HG03103 (cell line): ENCODE results near the gene TFAP2A.

Experiments
- ATAC-seq: cut with Tn5 transposase; IDR thresholded peaks from one replicate; pipeline ENCODE4 v1.9.1; 2021; ENCODE audit warnings: low read depth; ENCODE audit not compliant: unreplicated experiment

TFAP2A gene

DNA sequence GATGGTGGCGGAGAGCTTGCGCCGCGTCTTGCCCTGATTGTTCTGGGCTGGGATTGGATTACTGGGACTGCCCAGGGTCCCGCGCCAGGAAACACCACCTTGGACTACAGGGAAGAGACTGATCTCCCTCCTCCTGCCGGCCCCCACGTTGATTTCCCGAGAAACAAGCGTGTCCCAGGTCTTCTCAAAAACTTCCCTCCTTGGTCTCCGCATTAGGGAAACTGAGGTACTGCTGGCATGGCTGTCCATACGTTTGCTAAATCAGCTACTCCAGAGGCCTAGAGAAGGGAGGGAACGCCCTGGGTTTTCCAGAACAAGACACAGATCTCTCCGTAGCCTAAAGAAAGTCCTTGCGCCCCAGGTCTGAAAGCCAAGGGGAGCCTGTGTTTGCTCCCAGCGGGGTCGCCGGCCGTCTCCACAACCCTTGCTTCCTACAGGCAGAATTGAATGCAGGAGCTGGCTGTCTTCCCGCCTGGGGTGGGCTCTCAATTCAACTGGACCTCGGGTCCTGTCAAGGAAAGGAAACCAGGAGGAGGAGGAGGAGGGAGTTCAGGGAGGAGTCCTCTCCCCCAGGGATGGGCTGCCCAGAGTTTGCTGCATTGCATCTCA is 29.2 kb downstream of the TFAP2A start:
- ATAC-seq, result no peak

DNA sequence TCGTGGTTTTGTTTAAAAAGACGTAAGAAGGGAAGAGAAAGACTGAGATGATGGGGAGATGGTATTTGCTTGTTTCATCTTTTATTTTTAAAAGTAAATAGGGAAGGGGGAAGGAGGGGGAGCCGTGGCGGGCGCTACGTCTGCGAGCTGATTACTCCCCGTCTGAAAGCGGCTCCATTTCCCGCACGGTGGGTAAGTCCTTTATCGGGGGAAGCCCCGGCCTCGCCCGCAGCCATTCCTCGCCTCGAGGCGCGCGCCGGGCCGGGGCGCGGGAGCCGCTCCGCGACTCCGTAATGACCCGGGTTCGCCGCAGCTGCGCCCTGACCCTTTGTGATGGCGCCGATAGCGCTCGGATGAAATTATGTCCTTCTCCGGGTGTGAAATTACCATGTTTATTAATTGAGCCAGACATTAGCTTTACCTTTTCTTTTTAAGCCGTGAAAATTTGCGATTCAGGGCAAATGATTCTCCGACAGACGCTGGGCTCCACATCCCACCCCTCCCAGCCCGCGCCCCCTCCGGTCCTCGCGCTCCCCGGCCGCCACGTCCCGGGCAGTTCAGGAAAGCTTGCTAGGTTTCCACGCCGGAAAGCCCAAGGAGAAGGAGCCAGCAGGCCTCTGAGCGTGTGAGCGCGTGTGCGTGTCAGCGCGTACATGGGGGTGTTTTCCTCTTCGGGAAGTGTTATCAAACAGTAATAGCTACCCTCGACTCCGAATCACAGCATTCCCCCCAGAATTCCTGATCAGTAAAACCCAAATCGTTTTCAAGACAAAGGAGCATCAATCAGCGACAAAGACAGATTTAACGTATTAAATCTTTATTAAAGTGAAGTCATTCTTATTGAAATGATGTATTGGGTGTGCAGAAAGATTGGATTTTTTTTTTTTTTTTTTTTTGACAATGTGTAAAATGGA is 30.0 kb downstream of the TFAP2A start:
- ATAC-seq, result no peak

DNA sequence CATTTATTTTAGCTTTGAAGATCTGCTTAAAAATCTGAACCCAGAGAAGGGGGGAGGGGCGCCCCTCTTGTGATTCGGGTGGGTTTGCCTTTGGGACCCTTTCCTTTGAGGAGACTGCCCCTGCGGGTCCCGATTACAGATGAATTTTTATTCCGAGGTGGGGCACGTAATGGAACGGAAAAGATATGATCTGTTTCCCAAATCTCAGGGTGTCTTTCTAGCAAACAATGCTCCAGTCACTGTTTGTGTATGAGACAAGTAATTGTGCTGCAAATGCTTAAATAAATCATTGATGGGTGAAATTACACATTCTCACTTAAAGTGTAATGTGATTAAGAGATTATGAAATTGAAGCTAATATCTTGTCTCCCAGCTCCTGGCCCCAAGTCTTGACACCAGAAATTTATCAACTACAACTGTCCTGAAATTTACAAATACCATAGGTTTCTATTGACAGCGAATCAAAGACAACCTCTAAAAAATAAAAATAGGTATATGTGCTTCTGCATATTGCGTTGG is 30.7 kb downstream of the TFAP2A start:
- ATAC-seq, result no peak

DNA sequence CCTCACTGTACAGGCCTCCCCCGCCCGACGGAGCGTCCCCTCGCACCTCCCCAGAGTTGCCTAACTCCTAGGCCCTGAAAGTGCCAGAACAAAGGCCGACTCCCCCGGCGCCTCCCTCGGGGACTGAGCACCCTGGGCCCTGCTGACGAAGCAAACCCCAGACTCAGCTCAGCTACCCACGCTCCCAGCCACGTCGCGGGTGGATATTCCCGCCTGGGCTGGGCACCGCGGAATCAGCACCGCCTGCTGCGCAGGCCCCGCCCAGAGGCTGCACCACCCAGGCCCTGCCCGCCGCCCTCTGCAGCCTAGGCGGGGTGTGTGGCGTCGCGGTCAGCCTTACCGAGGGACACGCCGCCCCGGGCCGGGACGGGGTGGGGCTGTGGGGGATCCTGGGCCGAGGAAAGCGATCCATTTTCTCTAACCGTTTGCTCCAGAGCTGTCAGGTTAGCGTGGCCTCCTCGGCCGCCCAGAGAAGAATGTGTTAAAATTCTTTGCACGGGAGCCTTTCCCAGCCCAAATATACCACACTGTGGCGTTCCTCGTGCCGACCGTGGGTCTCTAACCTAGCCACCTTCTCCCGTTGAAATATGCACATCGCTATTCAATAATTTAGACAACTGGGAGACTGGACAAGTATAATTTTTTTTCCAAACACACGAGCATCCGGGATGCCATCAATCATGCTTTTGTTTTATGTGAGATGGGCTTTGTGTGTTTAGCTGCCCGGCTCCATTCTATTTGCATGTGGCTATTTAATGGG is 31.4 kb downstream of the TFAP2A start:
- no peak for ATAC-seq

DNA sequence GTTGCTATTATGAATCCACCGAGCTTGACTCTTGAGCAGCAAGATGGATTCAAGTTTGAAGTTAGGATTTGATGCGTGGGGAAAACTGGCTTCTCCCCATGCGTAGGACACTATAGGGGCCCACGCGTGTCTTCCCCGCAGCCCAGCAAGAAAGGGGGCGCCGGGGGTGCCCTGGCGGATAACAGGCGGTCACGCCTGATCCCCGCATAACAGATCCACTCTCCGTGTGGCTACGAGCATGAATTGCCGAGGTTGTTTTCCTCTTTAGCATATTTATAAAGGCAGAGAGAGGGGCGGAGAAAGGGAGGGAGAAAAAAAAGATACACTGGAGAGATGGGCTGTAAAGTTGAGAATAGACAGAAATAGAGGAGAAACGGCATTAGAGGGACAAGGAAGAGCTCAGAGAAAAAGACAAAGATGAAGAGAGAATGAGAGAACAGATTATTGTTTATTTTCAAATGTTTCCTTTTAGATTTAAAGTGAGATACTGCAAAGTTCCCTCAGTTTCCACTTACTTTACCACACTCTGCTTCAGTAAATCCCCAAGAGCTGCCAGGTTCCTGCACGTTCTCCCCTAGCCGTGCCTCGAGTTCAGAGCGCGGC is 32.0 kb downstream of the TFAP2A start:
- no peak for ATAC-seq

DNA sequence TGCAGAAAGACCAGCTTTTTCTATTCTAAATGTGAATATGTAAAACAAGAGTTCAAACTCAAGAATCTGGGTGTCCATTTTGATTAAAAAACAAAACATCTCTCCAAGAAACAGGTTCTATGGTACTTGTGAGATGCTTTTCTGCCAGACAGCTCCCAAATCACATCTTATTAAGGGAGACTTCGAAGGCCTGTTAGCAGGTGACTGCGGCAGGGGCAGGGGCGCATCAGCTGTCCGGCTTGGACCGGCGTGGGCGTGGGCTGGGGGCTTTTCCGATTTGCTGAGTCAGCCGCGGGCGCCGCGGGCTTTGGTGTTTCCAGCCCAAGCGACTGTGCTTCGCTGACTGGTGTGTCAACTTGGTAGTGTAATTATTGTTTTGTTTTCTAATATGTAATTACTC is 32.6 kb downstream of the TFAP2A start:
- no peak for ATAC-seq

DNA sequence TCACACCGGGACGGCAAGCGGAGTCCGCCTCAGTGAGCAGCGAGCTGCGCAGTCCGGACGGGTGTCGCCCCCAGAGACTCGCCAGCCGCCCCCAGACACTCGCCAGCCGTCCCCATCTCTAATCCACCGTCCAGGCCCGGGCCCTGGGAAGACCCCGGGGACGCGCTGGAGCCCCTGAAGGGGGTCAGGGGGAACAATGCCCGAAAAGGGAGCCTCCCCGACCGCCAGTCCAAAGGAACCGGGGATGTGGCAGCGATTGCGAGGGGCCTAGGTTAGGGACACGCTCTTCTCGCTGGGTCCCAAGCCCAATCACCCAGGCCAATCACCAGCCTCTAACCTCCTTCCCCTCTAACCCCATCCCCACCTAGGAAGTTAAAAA is 33.1 kb downstream of the TFAP2A start:
- no peak for ATAC-seq

DNA sequence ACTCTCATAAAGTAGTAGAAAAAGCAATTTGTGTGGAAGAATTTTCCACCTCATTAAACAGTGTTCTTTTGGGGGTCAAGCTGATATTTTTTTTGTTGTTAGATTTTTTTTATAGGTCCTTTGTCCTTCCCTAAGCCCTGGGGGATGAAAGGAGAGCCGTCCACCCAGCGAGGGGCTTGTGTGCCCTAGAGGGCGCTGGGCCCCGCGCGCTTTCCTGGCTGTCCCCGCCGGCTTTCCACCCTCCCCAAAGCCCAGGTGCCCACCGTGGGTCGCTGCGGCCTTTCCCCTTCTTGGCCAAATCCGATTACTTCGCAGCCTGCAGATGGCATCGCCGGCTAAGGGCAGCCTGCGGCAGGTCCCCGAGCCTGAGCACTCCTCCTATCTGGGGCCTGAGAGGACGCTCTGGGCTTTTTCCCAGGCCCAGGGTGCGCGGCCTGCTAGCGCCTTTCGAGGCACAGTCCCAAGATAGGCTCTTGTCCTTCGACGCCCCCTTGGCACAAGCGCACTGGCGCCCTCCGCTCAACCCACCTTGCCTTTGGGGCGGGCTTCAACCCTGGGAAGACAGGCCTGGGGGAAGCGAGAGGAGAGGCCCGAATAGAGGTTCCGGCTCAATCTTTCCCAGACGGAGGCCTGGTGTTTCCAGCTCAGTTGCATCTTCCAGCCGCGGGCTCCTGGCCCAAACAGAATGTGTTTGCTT is 33.6 kb downstream of the TFAP2A start:
- ATAC-seq, result no peak

DNA sequence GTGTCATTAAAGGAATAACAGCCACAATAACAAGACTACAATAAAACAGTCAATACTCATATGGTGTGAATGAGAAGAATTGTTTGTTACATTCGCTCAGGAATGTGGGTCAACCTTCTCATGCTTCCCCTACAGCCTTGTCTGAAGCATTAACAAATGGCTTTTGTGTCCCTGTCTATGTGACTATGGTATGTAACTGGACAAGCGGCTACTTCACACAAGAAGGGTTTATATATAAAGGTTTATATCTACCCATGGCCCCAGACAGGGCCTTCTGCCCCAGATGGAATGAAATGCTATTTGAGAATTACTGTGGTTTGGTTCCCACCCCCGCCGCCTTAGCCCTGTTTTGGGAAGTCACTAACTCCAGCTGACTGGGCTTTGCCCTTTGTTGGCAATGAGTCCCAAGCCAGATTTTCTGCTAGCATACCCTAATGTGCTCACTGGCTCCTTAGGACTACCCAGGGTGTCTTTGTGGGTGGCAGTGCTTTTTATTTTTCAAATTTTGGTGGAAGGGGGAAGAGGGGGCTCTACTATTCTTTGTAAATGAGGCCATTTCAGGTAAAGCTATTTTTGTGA is 39.4 kb downstream of the TFAP2A start:
- ATAC-seq, result no peak

DNA sequence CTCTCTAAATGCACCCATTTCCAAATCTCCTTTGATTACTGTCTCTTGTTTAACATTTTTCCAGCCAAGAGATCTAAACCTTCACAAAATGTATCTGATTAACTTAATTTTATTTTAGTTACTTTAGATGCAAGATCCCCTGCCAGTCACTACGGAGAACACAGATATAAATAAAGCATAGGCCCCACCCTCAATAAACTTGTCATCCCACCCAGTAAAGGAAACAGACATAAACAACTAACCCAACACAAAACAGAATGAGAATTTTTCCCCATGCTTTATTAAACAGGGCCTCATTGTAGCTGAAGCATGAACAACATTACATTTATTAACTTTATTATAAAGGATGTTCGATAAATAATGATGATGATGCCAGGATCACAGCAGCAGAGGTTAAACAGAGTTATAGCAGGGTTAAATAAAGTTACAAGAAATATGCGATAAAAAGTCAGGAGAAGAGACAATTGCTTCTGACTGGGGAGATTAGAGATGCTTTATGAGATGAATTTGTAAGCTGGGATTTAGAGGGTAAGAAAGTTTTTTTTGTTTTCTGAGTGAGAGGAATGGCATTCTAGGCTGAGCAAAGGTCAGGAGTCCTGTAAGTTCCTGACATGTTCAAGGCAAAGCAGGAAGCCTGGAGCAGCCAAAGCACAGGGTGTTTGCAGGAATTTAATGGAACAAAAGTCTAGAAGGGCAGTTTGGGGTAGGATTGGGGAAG is 41.1 kb downstream of the TFAP2A start:
- ATAC-seq, result no peak

DNA sequence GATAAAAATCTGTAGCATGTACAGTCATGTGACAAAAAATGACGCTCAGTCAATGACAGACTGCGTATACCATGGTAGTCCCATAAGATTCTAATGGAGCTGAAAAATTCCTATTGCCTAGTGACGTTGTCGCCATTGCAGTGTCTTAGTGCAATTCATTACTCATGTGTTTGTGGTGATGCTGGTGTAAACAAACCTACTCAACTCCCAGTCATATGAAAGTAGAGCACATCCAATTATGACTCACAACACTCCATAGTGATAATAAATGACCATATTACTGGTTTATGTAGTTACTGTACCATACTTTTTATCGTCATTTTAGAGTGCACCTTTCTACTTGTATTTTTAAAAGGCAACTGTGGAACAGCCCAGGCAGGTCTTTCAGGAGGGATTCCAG is 45.0 kb downstream of the TFAP2A start:
- ATAC-seq, result no peak

DNA sequence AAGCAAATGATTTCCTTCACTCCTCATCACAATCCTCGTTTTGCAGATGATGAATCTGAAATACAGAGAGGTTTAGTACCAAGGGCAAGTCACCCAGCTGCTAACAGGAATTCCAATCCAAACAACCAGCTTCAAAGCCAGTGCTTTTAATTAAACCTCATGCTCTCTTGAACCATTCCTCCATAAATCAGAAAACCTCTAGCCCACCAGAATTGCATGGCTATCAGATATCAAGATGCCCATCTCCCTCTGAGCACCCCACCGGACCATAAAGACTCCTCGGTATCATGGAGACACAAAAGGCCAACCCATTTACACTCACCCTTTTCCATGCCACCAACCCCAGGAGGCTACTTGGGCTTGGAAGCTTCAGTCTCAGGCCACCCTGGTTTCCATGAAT is 46.0 kb downstream of the TFAP2A start:
- ATAC-seq, result no peak

DNA sequence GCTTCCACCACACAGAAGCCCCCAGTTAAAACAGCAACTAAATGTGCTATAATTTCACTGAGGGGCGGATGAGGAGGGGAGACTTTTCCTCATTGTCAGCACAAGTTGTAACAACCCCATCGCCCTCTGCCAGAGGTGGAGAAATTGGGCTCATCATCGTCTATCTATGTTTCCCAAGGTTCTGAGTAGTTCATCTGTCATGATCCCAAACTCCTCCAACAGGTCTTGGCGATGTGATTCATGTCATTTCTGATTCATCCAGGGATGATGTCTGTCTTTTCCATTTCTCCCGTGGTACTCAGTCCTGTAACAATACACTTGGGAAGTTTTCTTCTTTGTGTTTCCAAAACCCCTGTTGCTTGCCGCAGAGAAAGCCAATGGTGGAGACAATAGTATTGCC is 51.0 kb downstream of the TFAP2A start:
- no peak for ATAC-seq

DNA sequence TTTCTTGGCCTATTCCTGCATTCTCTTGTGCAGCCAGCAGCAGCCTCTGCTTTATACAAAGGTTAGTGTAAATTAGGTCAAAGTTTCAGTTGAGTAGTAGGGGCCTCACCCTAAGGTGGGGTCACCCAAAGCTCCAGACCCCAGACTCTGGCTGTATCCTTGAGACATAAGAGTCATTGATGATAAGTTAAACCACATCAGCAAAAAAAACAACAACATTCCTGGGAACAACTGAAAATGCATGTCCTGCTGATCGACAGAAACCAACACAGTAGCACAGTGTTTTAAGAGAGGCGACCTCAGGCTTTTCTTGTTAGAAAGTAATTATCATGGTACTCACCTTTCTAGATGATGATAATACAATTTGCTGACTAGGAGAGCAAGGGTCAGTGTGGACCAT is 52.6 kb downstream of the TFAP2A start:
- ATAC-seq, result no peak

DNA sequence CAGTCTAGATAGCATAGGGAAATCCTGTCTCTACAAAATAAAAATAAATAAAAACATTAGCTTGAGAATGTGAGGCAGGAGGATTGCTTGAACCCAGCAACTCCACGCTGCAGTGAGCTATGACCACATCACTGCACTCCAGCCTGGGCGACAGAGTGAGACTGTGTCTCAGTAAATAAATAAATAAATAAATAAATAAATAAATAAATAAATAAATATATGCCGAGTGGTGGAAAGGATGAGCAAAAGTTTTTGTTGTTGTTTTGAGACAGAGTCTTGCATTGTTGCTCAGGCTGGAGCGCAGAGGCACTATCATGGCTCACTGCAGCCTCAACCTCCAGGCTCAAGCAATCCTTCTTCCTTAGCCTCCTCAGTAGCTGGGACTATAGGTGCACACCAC is 53.4 kb downstream of the TFAP2A start:
- ATAC-seq, result no peak

DNA sequence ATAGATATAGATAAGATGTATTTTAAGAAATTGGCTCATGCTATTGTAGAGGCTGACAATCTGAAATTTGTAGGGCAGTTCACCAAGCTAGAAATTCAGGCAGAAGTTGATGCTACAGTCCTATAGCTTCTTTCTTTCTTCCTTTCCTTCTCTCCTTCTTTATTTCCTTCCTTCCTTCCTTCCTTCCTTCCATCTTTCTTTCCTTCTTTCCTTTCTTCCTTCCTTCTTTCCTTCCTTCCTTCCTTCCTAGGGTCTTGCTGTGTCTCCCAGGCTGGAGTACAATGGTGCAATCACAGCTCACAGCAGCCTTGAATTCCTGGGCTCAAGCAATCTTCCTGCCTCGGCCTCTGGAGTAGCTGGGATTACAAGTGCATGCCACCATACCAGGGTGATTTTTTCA is 55.3 kb downstream of the TFAP2A start:
- ATAC-seq, result no peak

DNA sequence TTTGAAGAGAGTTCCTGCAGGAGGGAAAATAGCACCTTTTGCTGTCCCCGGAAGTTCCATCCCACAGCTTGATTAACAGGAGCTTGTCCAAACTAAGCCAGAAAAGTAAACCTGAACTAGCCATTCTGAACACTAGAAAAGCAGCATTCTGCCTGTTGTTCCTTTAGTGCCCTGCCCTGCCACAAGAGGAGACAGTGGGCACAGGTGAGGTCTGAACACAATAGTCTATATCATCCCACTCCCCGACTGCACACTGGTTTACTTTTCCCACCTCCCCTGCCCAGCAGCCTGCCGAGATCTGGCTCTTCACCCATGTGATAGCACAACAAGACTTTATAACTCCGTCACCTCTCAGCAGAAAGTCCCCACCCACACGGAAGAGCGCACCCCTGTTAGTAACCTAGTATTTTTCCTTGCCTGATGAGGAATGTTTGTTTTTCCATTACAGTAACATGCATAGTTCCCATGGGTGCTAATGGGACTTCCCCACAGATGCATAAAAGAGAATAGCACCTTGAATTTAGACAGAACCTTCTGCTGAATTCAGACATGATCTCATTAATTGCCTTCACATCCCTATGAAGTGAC is 59.7 kb downstream of the TFAP2A start:
- peak; percentile 56 for ATAC-seq

DNA sequence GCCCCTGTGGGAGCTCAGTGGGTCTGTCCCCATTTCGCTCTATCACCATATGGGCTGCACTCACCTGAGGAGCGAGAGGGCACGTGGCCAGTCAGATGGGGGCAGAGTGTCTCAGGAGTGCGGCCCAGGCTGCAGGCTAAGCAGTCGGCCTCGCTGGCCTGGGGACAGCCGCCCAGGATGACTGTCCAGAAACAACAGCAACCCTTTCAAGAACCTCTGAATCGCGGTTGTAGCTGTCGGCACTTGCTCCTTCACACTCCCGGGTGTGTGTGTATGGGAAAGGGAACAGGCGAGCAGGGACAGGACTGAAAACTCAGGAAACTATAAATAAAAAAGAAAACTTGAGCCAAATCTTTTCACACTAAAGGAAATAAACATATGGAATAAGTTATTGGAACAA is 63.1 kb downstream of the TFAP2A start:
- ATAC-seq, result no peak

DNA sequence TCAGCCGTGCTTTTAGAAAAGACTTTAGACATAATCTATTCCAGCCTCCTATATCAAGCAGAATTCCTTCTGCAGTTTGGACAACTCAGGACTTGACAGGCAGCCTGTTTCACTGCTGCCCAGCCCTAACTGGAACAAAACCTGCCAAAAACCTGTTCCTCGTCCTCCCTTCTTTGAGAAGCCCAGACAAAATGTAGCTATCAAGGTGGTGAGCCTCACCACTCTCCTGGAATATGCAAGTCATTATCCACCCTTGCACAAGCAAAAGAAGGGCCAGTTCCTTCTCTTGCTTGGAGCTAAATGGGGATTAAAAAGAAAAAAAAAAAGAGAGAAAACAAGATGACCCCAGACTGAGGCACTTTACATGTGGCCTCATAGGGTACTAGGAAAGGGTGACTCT is 64.2 kb downstream of the TFAP2A start:
- no peak for ATAC-seq
